ENCODE measurements around the gene TMEM117. TPM values are rescaled to one million over a fixed set of nuclear protein-coding genes. Genes with fewer than 3 reads are reported as not detected.

The TMEM117 gene
- total RNA-seq, 1 experiment from 2014 or later = 1.1 TPM

GRCh38 chr12:43951286-43951685, 115.4 kb downstream of the TMEM117 start:
- H3K27me3 Mint-ChIP-seq (ENCODE audit: unreplicated experiment) = no peaks in the 10 kb centered on the region
- no peaks in the 10 kb centered on the region for H3K4me1 Mint-ChIP-seq (ENCODE audit: low read depth, unreplicated experiment)
- TF ChIP-seq CTCF (IDR thresholded peaks at IDR 0.05; ENCODE audit: unreplicated experiment) = no peak
- intact Hi-C loops (cut with micrococcal nuclease; ENCODE audit: unreplicated experiment) = no loop called here
- no peak for DNase-seq
- no peaks in the 10 kb centered on the region for H3K9me3 Mint-ChIP-seq (ENCODE audit: low read depth, unreplicated experiment)
- no peak overlapping the region for H3K4me3 Mint-ChIP-seq (ENCODE audit: low read depth, unreplicated experiment)
- H3K27ac Mint-ChIP-seq (ENCODE audit: unreplicated experiment) = no peak overlapping the region
- H3K36me3 Mint-ChIP-seq (ENCODE audit: insufficient read depth, unreplicated experiment) = no peaks in the 10 kb centered on the region
- CTCF ChIA-PET = no interaction called here
- BruUV-seq (replicated peaks) = no TSS peak

GRCh38 chr12:43957732-43958372, 122.0 kb downstream of the TMEM117 start:
- intact Hi-C loops (cut with micrococcal nuclease; ENCODE audit: unreplicated experiment) = loop anchor here (1.0 kb wide), 1 partner anchor 973 kb away; no protein-coding TSS in a partner anchor
- H3K9me3 Mint-ChIP-seq (ENCODE audit: low read depth, unreplicated experiment) = no peaks in the 10 kb centered on the region
- no peak overlapping the region for H3K27ac Mint-ChIP-seq (ENCODE audit: unreplicated experiment)
- H3K4me1 Mint-ChIP-seq (ENCODE audit: low read depth, unreplicated experiment) = no peaks in the 10 kb centered on the region
- no peak overlapping the region for H3K4me3 Mint-ChIP-seq (ENCODE audit: low read depth, unreplicated experiment)
- peak; percentile 28 for TF ChIP-seq CTCF (IDR thresholded peaks at IDR 0.05; ENCODE audit: unreplicated experiment)
- DNase-seq = peak; percentile 25
- no TSS peak for BruUV-seq (replicated peaks)
- no peaks in the 10 kb centered on the region for H3K27me3 Mint-ChIP-seq (ENCODE audit: unreplicated experiment)
- H3K36me3 Mint-ChIP-seq (ENCODE audit: insufficient read depth, unreplicated experiment) = no peaks in the 10 kb centered on the region
- CTCF ChIA-PET = no interaction called here

GRCh38 chr12:43964033-43964432, 128.2 kb downstream of the TMEM117 start:
- no peak for TF ChIP-seq CTCF (IDR thresholded peaks at IDR 0.05; ENCODE audit: unreplicated experiment)
- Mint-ChIP-seq H3K27me3 (ENCODE audit: unreplicated experiment) (no peaks in the 10 kb centered on the region), H3K4me1 (ENCODE audit: low read depth, unreplicated experiment) (no peaks in the 10 kb centered on the region), H3K27ac (ENCODE audit: unreplicated experiment) (no peak overlapping the region), H3K36me3 (ENCODE audit: insufficient read depth, unreplicated experiment) (no peaks in the 10 kb centered on the region), H3K9me3 (ENCODE audit: low read depth, unreplicated experiment) (no peaks in the 10 kb centered on the region), H3K4me3 (ENCODE audit: low read depth, unreplicated experiment) (no peak overlapping the region)
- BruUV-seq (replicated peaks) = no TSS peak
- no peak for DNase-seq
- intact Hi-C loops (cut with micrococcal nuclease; ENCODE audit: unreplicated experiment) = no loop called here
- CTCF ChIA-PET = no interaction called here

- TF ChIP-seq CTCF (IDR thresholded peaks at IDR 0.05; ENCODE audit: unreplicated experiment) = no peak
- DNase-seq = no peak
- Mint-ChIP-seq H3K4me3 (ENCODE audit: low read depth, unreplicated experiment) (no peak overlapping the region), H3K27me3 (ENCODE audit: unreplicated experiment) (no peaks in the 10 kb centered on the region), H3K27ac (ENCODE audit: unreplicated experiment) (no peak overlapping the region), H3K9me3 (ENCODE audit: low read depth, unreplicated experiment) (no peaks in the 10 kb centered on the region), H3K36me3 (ENCODE audit: insufficient read depth, unreplicated experiment) (no peaks in the 10 kb centered on the region), H3K4me1 (ENCODE audit: low read depth, unreplicated experiment) (peaks cover 6% of the 10 kb centered on the region)
- intact Hi-C loops (cut with micrococcal nuclease; ENCODE audit: unreplicated experiment) = no loop called here
- BruUV-seq (replicated peaks) = no TSS peak
- CTCF ChIA-PET = no interaction called here
Measured at GRCh38 chr12:43964961-43965360, 129.1 kb downstream of the TMEM117 start.
